ENCODE measurements around the gene DNAJC5. TPM values are rescaled to one million over a fixed set of nuclear protein-coding genes. Genes with fewer than 3 reads are reported as not detected.

The DNAJC5 gene
- total RNA-seq, 1 donor from 2014 or later, result 57.9 TPM

DNA sequence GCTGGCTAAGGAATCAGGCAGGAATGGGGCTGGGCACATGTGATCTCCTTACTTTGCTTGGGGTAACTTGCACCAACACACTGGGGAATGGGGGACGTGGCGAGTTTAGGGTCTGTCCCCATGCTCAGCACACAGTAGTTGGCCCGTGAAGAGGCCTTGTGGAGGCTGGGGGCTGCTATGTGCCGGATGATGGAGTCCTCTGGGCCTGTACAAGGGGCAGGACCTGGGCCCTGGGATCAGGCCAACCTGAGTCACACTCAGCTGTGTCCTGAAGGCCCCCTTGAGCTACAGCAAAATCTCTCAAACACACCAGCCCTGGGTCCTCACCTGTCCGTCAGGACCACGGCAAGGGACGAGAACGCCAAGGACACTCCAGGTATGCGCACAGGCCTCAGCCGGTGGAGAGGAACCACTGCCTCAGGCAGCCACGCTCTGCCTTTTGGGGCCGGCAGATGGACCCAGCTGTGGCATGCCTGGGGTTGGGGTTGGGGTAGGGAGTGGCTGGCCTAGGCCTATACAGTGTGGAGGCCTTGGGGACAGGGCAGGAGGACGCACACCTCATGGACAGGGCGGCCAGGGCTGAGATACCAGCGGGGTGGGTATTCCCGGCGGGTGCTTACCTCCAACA is 50.2 kb downstream of the DNAJC5 start:
- Mint-ChIP-seq H3K36me3 (ENCODE audit: unreplicated experiment) (no peaks in the 10 kb centered on the region), H3K4me3 (ENCODE audit: unreplicated experiment) (no peak overlapping the region), H3K27me3 (ENCODE audit: unreplicated experiment) (peaks cover 31% of the 10 kb centered on the region), H3K27ac (ENCODE audit: unreplicated experiment) (peak overlapping the region; percentile 28), H3K9me3 (ENCODE audit: unreplicated experiment) (peaks cover 8% of the 10 kb centered on the region), H3K4me1 (ENCODE audit: low read depth, unreplicated experiment) (peaks cover 25% of the 10 kb centered on the region)
- TF ChIP-seq CTCF (IDR thresholded peaks at IDR 0.05; ENCODE audit: partially characterized antibody, unreplicated experiment), result no peak
- DNase-seq, result no peak

DNA sequence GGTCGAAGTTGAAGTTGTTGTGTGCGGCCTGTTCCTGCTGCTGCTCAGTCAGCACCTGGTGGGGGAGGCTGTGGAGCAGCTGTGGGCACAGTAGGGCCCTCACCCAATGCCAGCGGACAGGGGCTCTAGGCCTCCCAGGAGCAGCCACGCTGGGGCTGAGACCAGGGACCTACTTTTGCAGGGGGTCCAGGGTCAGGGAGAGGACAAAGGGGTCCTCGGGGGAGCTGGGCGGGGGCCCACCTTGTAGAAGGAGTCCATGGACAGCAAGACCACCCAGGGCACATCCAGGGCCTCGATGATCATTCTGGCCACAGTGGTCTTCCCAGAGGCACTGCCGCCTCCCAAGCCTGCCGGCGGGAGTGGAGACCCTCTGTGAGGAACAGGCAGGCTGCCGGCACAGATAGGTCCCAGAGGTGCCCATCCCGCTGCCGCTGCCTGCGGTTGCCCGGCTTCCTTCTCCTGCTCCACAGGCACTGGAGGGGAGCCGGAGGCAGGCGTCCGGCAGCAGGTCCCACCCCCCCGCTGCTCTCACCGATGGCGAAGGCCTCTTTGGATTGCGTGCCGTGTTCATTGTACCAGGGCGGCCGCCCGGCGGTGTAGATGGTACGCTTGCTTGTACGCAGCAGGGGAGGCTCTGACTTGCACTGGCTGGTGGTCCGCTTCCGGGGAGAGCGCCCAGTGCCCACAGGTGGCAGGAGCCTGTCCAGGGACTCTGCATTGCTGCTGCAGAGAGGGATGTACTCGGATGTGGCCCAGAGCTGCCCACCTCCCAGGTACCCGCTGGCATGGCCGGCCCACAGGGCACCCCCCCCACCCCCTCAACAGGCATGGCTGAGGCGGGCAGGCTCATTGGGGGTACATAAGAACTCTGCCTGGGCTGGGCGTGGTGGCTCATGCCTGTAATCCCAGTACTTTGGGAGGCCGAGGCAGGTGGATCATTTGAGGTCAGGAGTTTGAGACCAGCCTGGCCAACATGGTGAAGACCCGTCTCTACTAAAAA is 51.3 kb downstream of the DNAJC5 start:
- Mint-ChIP-seq H3K36me3 (ENCODE audit: unreplicated experiment) (no peaks in the 10 kb centered on the region), H3K4me1 (ENCODE audit: low read depth, unreplicated experiment) (peaks cover 25% of the 10 kb centered on the region), H3K4me3 (ENCODE audit: unreplicated experiment) (no peak overlapping the region), H3K9me3 (ENCODE audit: unreplicated experiment) (peaks cover 8% of the 10 kb centered on the region), H3K27me3 (ENCODE audit: unreplicated experiment) (peaks cover 31% of the 10 kb centered on the region), H3K27ac (ENCODE audit: unreplicated experiment) (peak overlapping the region; percentile 4)
- DNase-seq, result no peak
- TF ChIP-seq CTCF (IDR thresholded peaks at IDR 0.05; ENCODE audit: partially characterized antibody, unreplicated experiment), result no peak

DNA sequence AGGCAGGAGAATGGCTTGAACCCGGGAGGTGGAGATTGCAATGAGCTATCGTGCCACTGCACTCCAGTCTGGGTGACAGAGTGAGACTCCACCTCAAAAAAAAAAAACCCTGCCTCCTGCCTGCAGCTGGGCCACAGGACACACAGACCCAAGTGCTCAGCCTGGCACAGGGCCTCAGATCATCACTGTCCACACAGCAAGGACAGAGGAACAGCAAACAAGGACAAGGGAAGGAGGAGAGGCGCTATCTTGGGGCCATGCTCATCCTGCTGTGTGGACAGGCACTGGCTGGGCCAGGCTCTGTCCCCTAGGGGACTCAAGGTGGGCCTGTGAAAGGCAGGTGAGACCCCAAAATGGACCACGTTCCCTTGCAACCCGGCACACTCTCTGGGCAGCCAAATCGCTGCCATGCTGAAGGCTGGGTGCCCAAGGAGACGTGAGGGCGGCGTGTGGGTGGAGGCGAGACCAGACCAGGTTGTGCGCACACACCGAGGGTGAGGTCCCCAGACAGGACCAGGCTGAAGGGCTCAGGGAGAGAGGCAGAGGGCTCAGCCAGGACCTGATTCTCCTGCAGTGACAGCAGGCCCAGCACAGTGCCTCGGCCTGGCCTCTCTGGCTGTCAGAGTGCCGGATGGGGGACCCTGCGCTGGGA is 52.2 kb downstream of the DNAJC5 start:
- Mint-ChIP-seq H3K36me3 (ENCODE audit: unreplicated experiment) (no peaks in the 10 kb centered on the region), H3K4me1 (ENCODE audit: low read depth, unreplicated experiment) (peaks cover 25% of the 10 kb centered on the region), H3K27ac (ENCODE audit: unreplicated experiment) (peak overlapping the region; percentile 66), H3K9me3 (ENCODE audit: unreplicated experiment) (peaks cover 8% of the 10 kb centered on the region), H3K4me3 (ENCODE audit: unreplicated experiment) (peak overlapping the region; percentile 69), H3K27me3 (ENCODE audit: unreplicated experiment) (peaks cover 31% of the 10 kb centered on the region)
- no peak for TF ChIP-seq CTCF (IDR thresholded peaks at IDR 0.05; ENCODE audit: partially characterized antibody, unreplicated experiment)
- DNase-seq, result no peak

- no peaks in the 10 kb centered on the region for H3K36me3 Mint-ChIP-seq (ENCODE audit: unreplicated experiment)
- H3K4me3 Mint-ChIP-seq (ENCODE audit: unreplicated experiment), result no peak overlapping the region
- TF ChIP-seq CTCF (IDR thresholded peaks at IDR 0.05; ENCODE audit: partially characterized antibody, unreplicated experiment), result no peak
- peaks cover 23% of the 10 kb centered on the region for H3K4me1 Mint-ChIP-seq (ENCODE audit: low read depth, unreplicated experiment)
- no peak overlapping the region for H3K27ac Mint-ChIP-seq (ENCODE audit: unreplicated experiment)
- H3K27me3 Mint-ChIP-seq (ENCODE audit: unreplicated experiment), result peaks cover 29% of the 10 kb centered on the region
- H3K9me3 Mint-ChIP-seq (ENCODE audit: unreplicated experiment), result peaks cover 8% of the 10 kb centered on the region
- no peak for DNase-seq
Observed at GRCh38 chr20:63947638-63948456, 52.9 kb downstream of the DNAJC5 start.
